HG03457 (cell line): Measurements from ENCODE around the gene TMEM273.

Experiments
- ATAC-seq: cut with Tn5 transposase; IDR thresholded peaks from one replicate; pipeline ENCODE4 v1.9.1; 2021; ENCODE audit warnings: moderate number of reproducible peaks; ENCODE audit not compliant: unreplicated experiment

The TMEM273 gene

GRCh38 chr10:49118430-49119074 is 69.6 kb downstream of the TMEM273 start:
- no peak for ATAC-seq

- ATAC-seq: no peak
Measured at GRCh38 chr10:49117376-49118070, 70.7 kb downstream of the TMEM273 start.

- no peak for ATAC-seq
Measured at GRCh38 chr10:49116509-49117375, 71.4 kb downstream of the TMEM273 start.

GRCh38 chr10:49115796-49116508 is 72.2 kb downstream of the TMEM273 start:
- no peak for ATAC-seq

- ATAC-seq: no peak
Measured at GRCh38 chr10:49115015-49115795, 73.0 kb downstream of the TMEM273 start, which contains the start of gene VSTM4. Gene VSTM4 (minus strand): TSS chr10:49115522. CDS start chr10:49115485, 37 bp downstream.

GRCh38 chr10:49114718-49115014 is 73.5 kb downstream of the TMEM273 start:
- no peak for ATAC-seq

GRCh38 chr10:49113741-49114141 is 74.5 kb downstream of the TMEM273 start:
- no peak for ATAC-seq

- no peak for ATAC-seq
Measured at GRCh38 chr10:49112851-49113250, 75.3 kb downstream of the TMEM273 start.

- ATAC-seq: no peak
Measured at GRCh38 chr10:49112098-49112497, 76.1 kb downstream of the TMEM273 start.

- ATAC-seq: no peak
Measured at GRCh38 chr10:49111320-49111698, 76.9 kb downstream of the TMEM273 start.

- ATAC-seq: no peak
Measured at GRCh38 chr10:49110684-49111319, 77.4 kb downstream of the TMEM273 start.

GRCh38 chr10:49109669-49110340 is 78.4 kb downstream of the TMEM273 start:
- ATAC-seq: no peak

GRCh38 chr10:49108656-49109055 is 79.5 kb downstream of the TMEM273 start:
- no peak for ATAC-seq

- ATAC-seq: no peak
Measured at GRCh38 chr10:49107887-49108267, 80.3 kb downstream of the TMEM273 start.

GRCh38 chr10:49107111-49107886 is 80.9 kb downstream of the TMEM273 start:
- ATAC-seq: no peak

GRCh38 chr10:49106451-49106850 is 81.7 kb downstream of the TMEM273 start:
- no peak for ATAC-seq

GRCh38 chr10:49105076-49105475 is 83.1 kb downstream of the TMEM273 start:
- no peak for ATAC-seq
